ENCODE measurements around the gene CCDC122.

Gene CCDC122

DNA sequence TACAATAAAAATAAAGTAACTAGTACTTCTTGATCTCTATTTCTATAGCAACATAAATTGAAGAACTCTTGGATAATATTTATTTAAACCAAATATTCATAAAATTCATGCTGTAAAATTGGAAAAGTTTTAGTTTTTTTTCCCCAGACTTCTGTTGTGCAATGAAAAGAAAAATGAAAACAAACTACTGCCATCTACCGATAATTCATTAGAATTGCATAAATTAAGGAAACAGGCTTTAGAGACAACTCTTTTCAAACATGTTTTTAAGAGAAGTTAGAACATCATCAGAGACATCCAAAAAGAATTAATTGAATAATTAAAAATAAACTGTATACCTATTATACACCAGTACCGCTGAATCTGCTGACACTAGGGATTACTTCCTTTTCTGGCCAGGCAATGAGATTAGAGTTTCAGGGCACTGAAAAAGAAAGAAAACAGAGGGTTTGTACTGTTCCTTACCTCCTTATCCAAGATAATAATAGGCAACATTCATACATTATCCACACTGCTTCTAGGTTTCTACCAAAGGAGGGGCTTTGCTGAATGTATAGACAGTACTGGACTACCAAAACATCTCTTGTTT, 4.9 kb downstream of the CCDC122 start:
- peaks cover 14% of the 10 kb centered on the region for H3K4me1 Mint-ChIP-seq
- TF ChIP-seq, protein P1, sequence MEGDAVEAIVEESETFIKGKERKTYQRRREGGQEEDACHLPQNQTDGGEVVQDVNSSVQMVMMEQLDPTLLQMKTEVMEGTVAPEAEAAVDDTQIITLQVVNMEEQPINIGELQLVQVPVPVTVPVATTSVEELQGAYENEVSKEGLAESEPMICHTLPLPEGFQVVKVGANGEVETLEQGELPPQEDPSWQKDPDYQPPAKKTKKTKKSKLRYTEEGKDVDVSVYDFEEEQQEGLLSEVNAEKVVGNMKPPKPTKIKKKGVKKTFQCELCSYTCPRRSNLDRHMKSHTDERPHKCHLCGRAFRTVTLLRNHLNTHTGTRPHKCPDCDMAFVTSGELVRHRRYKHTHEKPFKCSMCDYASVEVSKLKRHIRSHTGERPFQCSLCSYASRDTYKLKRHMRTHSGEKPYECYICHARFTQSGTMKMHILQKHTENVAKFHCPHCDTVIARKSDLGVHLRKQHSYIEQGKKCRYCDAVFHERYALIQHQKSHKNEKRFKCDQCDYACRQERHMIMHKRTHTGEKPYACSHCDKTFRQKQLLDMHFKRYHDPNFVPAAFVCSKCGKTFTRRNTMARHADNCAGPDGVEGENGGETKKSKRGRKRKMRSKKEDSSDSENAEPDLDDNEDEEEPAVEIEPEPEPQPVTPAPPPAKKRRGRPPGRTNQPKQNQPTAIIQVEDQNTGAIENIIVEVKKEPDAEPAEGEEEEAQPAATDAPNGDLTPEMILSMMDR (IDR thresholded peaks at IDR 0.05), result peak; percentile 59
- H3K27me3 Mint-ChIP-seq (ENCODE audit: low read depth, poor library complexity), result no peaks in the 10 kb centered on the region
- H3K27ac Mint-ChIP-seq, result no peak overlapping the region
- H3K36me3 Mint-ChIP-seq (ENCODE audit: low read depth), result no peaks in the 10 kb centered on the region
- H3K4me3 Mint-ChIP-seq, result no peak overlapping the region
- no peaks in the 10 kb centered on the region for H3K9me3 Mint-ChIP-seq
- no peak for DNase-seq

DNA sequence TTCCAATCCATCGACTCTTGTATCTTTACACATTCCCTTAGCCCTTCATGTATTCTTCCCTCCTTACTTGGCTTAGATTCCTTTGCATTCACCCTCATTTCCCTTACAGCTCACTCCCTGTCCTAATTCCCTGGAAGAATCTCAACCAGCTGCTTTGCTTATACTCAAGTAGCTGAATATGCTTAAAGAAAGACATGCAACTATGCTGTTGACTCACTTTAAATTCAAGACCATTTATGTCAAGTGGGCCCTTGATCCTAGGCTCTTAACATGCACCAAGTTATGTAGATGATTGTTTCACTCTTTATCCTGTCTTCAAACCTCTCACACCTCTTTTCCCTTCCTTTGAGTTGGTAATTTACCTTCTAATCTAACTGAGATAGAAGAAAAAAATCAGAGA, 7.4 kb downstream of the CCDC122 start:
- Mint-ChIP-seq H3K27ac (no peak overlapping the region), H3K4me1 (no peaks in the 10 kb centered on the region)
- DNase-seq, result no peak

DNA sequence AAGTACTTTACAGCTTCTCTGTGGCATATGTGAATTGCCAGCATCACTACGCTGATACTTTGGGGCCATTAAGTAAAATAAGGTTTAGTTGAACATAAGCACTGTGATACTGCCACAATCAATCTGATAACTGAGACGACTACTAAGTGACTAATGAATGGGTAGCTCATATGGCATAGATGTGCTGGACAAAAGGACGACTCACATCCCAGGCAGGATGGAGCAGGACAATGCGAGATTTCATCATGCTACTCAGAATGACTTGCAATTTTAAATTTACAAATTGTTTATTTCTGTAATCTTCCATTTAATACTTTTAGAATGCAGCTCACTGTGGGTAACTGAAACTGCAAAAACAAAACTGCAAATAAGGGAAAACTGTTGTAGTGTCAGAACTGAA, 13.6 kb downstream of the CCDC122 start:
- no peaks in the 10 kb centered on the region for H3K4me1 Mint-ChIP-seq
- no peaks in the 10 kb centered on the region for H3K27me3 Mint-ChIP-seq (ENCODE audit: low read depth, poor library complexity)
- no peak overlapping the region for H3K27ac Mint-ChIP-seq
- no peak overlapping the region for H3K4me3 Mint-ChIP-seq
- peaks cover 16% of the 10 kb centered on the region for H3K9me3 Mint-ChIP-seq
- H3K36me3 Mint-ChIP-seq (ENCODE audit: low read depth), result peaks cover 28% of the 10 kb centered on the region
- TF ChIP-seq, protein P1 (IDR thresholded peaks at IDR 0.05), result no peak
- DNase-seq, result no peak

More for the DNA sequence above, 7.4 kb downstream of the CCDC122 start:
- H3K9me3 Mint-ChIP-seq, result no peaks in the 10 kb centered on the region
- no peak overlapping the region for H3K4me3 Mint-ChIP-seq
- H3K27me3 Mint-ChIP-seq (ENCODE audit: low read depth, poor library complexity), result no peaks in the 10 kb centered on the region
- TF ChIP-seq, protein P1 (IDR thresholded peaks at IDR 0.05), result no peak
- no peaks in the 10 kb centered on the region for H3K36me3 Mint-ChIP-seq (ENCODE audit: low read depth)

DNA sequence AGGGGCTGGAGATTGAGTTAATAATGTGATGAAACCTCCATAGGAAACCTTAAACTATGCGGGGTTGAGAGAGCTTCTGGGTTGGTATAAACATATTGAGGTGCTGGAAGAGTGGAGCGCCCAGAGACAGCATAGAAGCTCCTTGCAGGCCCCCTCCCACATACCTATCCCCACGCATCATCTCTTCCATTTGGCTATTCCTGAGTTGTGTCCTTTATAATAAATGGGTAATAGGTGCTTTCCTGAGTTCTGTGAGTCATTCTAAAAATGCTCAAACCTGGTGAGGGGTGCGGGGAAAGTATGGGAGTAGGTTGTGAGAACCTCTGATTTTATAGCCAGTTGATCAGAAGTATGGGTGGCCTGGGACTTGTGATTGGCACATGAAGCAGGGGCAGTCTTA, 14.6 kb downstream of the CCDC122 start:
- no peak for DNase-seq
- Mint-ChIP-seq H3K4me1 (no peaks in the 10 kb centered on the region), H3K36me3 (ENCODE audit: low read depth) (peaks cover 33% of the 10 kb centered on the region), H3K9me3 (peaks cover 16% of the 10 kb centered on the region), H3K27me3 (ENCODE audit: low read depth, poor library complexity) (no peaks in the 10 kb centered on the region), H3K27ac (no peak overlapping the region), H3K4me3 (no peak overlapping the region)
- TF ChIP-seq, protein P1 (IDR thresholded peaks at IDR 0.05), result no peak

DNA sequence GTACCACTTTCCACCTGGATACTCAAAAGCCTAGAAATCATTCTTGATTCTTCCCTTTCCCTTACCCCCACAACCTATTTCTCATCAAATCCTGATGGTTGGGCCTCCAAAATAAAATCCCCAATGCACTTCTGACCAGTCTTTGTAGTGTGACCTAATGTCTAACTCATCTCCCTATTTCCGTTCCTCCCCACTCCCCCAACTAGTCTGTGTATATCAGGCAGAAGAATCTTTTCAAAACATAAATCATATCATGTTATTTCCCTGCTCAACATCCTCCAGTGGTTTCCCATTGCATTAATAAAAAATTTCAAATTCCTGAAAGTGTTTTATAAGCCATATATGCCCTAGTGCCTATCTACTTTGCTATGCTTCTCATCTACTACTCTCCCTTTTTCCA, 17.7 kb downstream of the CCDC122 start:
- TF ChIP-seq, protein P1 (IDR thresholded peaks at IDR 0.05), result no peak
- no peak for DNase-seq
- no peak overlapping the region for H3K27ac Mint-ChIP-seq
- peaks cover 16% of the 10 kb centered on the region for H3K9me3 Mint-ChIP-seq
- H3K36me3 Mint-ChIP-seq (ENCODE audit: low read depth), result peaks cover 47% of the 10 kb centered on the region
- no peak overlapping the region for H3K4me3 Mint-ChIP-seq
- no peaks in the 10 kb centered on the region for H3K4me1 Mint-ChIP-seq
- H3K27me3 Mint-ChIP-seq (ENCODE audit: low read depth, poor library complexity), result no peaks in the 10 kb centered on the region

DNA sequence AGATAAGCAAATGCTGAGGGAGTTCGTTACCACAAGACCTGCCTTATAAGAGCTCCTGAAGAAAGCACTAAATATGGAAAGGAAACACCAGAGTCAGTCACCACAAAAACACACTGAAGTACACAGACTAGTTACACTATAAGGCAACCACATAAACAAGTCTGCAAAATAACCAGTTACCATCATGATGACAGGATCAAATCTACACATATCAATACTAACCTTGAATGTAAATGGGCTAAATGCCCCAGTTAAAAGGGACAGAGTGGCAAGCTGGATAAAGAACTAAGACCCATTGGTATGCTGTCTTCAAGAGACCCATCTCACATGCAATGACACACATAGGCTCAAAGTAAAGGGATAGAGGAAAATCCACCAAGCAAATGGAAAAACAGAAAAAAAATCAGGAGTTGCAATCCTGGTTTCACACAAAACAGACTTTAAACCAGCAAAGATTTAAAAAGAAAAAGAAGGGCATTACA, 26.6 kb downstream of the CCDC122 start:
- no peak overlapping the region for H3K27ac Mint-ChIP-seq
- H3K27me3 Mint-ChIP-seq (ENCODE audit: low read depth, poor library complexity), result peaks cover 2% of the 10 kb centered on the region
- DNase-seq, result no peak
- H3K36me3 Mint-ChIP-seq (ENCODE audit: low read depth), result peaks cover 89% of the 10 kb centered on the region
- H3K9me3 Mint-ChIP-seq, result peaks cover 73% of the 10 kb centered on the region
- H3K4me3 Mint-ChIP-seq, result no peak overlapping the region
- H3K4me1 Mint-ChIP-seq, result no peaks in the 10 kb centered on the region
- TF ChIP-seq, protein P1 (IDR thresholded peaks at IDR 0.05), result no peak
